NCI-H1048 (cell line): ENCODE results near the gene MTA3.
"Not testable (repeated sequence)": the region's sequence is repeated elsewhere in the genome, so short reads cannot be mapped to it uniquely, and the experiment has no call there.

Experiments used
- DNase-seq: peaks from one replicate; lab custom pipeline; 2025; lab: John Stamatoyannopoulos, UW

MTA3 gene

GRCh38 chr2:42567364-42567763 lies 1.1 kb upstream of the MTA3 start:
- no peak for DNase-seq

GRCh38 chr2:42567806-42568400 lies 529 bp upstream of the MTA3 start:
- no peak for DNase-seq

- no peak for DNase-seq
Observed at GRCh38 chr2:42569116-42569711, 782 bp downstream of the MTA3 start.

- no peak for DNase-seq
Observed at GRCh38 chr2:42569883-42570282, 1.5 kb downstream of the MTA3 start.

- DNase-seq = no peak
Observed at GRCh38 chr2:42572297-42573081, 4.1 kb downstream of the MTA3 start.

GRCh38 chr2:42573256-42573655 lies 4.8 kb downstream of the MTA3 start:
- no peak for DNase-seq

- no peak for DNase-seq
Observed at GRCh38 chr2:42575458-42576064, 7.1 kb downstream of the MTA3 start.

- no peak for DNase-seq
Observed at GRCh38 chr2:42578621-42579020, 10.2 kb downstream of the MTA3 start.

- no peak for DNase-seq
Observed at GRCh38 chr2:42581257-42581656, 12.8 kb downstream of the MTA3 start.

GRCh38 chr2:42584628-42585027 lies 16.2 kb downstream of the MTA3 start:
- DNase-seq = not testable (repeated sequence)

GRCh38 chr2:42585779-42586178 lies 17.3 kb downstream of the MTA3 start:
- no peak for DNase-seq

GRCh38 chr2:42587526-42588117 lies 19.2 kb downstream of the MTA3 start:
- no peak for DNase-seq

- DNase-seq = no peak
Observed at GRCh38 chr2:42588121-42588520, 19.7 kb downstream of the MTA3 start.

- no peak for DNase-seq
Observed at GRCh38 chr2:42590176-42590575, 21.7 kb downstream of the MTA3 start.

GRCh38 chr2:42593282-42593681 lies 24.9 kb downstream of the MTA3 start:
- no peak for DNase-seq

- DNase-seq = no peak
Observed at GRCh38 chr2:42598656-42599055, 30.2 kb downstream of the MTA3 start.

GRCh38 chr2:42601076-42601475 lies 32.6 kb downstream of the MTA3 start:
- no peak for DNase-seq

- DNase-seq = no peak
Observed at GRCh38 chr2:42602218-42602875, 33.9 kb downstream of the MTA3 start.

- no peak for DNase-seq
Observed at GRCh38 chr2:42602876-42603219, 34.4 kb downstream of the MTA3 start.

GRCh38 chr2:42604341-42604867 lies 36.0 kb downstream of the MTA3 start:
- DNase-seq = not testable (repeated sequence)

GRCh38 chr2:42606166-42606565 lies 37.7 kb downstream of the MTA3 start:
- not testable (repeated sequence) for DNase-seq

GRCh38 chr2:42607101-42607637 lies 38.7 kb downstream of the MTA3 start:
- DNase-seq = no peak
